Hematopoietic multipotent progenitor cell treated with erythropoietin and hydrocortisone succinate and interleukin-3 and kit ligand, for 17 days (in vitro differentiated cells): ENCODE data around the gene PSMD11.
"Not testable (repeated sequence)": the region's sequence is repeated elsewhere in the genome, so short reads cannot be mapped to it uniquely, and the experiment has no call there.

ENCODE experiments used
- DNase-seq: peaks from one replicate; pipeline ENCODE4 v3.0.0-alpha.2; 2015; ENCODE audit warnings: low spot score

Gene PSMD11

DNA sequence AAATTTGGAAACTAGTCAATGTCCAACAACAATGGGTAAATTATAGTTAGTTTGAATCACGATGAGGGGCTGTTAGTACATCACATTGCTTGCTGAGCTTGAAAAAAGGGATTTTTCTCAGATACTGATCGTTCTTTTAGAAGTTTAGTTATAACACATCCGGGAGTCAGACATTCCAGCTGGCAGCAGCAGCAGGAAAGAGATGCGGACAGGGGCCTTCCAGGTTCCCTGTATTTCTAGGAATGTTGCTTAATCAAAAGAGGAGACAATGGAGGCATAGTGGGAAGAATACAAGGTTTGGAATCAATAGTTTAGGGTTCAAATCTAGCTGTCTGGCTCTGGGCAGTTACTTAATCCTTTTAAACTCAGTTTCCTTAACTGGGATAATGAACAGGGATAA is 70.3 kb downstream of the PSMD11 start:
- no peak for DNase-seq

DNA sequence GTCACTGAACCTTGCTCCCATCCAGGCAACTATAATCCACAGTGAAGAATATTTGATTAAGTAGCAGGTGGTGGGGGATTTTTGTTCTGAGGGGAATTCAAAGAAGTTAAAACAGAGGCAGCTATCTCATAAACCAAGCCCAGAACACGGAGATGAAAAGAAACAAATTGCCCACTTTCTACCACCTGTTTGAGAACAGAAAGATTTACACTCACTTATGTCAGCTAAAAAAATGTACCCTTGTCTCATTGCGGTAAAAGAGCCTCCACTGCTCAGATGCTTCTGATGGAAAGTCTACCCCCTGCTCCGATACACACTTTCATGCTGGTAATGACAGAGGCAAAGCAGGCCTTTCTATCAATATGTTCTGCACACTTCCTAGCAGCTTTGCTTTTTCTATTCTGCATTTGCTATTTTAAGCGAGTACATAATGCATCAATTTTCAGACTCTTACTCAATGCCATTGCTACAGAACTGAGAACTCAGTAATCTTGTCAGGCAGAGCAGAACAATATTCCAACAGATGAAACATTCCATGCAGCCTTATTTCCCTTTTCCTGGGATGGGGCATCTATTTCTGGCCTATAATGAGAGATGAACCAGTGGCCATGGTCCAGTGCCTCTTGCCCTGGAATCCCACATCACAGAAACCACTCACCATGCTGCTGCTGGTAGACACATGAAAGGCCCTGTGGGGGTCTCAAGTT is 71.5 kb downstream of the PSMD11 start:
- no peak for DNase-seq

DNA sequence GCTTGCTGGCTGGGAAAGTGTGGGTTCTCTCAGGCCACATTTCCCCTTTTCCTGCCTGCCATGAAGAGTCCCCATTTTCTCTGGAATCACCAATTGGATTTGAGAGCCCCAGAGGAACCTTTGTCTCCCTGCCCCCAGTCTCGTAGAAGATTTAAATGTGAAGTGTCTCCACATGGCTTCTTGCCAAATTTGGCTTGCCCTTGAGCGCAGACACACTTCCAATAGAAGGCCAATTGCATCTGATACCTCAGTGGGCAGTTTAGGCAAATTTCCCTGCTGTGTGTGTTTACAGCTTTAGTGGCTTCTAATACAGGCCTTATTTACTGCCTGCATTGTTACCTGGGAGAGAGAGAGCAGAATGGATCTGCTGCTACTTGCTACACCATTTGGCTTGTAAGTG is 72.1 kb downstream of the PSMD11 start:
- no peak for DNase-seq

DNA sequence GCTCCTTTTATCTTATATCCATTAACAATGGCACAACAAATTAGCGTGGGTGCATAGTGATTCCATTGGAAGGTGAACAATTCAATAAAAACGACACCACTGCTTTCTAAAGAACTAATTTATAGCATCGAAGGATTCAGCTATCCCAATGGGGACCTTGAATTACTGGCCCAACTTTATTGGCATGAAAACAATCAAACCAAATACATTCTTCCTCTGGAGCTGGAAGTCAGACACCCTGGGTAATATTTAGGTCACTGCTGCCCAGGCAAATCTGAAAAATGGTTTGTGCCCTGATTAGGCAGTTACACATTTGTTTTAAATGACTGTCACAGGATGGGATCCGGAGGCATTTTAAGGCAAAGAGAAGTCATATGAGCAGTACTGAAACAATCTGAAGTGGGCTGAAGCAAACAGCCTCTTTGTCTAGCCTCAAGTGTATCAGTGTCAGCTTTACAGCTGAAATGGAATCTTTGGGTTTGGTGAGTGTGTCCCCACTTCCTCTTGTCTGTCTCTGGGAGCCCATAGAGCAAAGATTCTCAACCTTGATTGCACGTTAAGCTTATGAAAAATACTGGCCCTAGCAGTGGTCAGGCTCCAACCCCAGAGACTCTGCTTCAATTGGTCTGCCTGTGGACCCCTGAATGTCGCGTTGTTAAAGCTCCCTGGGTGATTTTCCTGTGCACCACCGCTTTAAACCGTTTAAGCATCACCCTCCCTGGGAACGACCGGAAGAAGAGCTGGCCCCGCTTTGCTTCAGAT is 72.8 kb downstream of the PSMD11 start:
- no peak for DNase-seq

DNA sequence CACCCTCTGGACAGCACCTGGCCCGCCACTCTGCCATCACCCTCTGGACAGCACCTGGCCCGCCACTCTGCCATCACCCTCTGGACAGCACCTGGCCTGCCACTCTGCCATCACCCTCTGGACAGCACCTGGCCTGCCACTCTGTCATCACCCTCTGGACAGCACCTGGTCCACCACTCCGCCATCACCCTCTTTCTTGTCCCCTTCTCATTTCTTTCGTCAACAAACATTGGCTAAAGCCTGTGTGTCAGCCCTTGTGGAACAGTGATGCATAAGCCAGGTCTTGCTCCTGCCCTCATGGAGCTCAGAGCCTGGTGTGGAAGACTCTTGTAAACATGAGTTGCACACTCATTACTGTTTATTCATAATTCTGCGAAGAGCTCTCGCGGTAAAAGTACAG is 73.7 kb downstream of the PSMD11 start:
- no peak for DNase-seq

DNA sequence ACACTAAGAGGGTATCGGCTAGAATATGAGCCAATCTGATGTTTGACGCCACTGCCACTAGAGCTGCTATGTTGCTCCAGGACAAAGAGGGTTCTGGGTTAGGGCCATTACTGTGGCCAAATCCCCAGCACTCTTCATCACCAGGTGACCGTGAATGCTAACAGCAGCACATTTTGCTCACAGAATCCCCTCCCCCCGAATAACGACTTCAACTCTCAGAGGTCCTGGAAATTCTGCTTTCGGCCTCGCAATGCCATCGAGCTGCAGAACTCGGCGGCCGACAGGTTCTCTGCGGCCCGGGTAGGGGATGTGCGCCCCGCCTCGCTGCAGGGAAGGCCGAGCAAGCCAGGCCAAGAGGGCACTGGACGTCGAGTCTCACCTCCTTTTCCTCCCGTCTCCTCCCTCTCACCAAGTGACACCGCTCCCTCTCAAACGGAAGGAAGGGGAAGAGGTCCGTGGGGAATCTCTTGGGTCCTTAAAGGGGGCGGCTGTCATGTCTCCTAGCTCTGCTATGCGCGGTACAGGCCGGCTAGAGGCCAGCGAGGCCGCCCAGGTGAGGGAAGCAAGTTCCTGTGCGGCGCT is 74.4 kb downstream of the PSMD11 start:
- DNase-seq: no peak

- no peak for DNase-seq
These were observed 75.2 kb downstream of the PSMD11 start for GRCh38 chr17:32519228-32520103.

DNA sequence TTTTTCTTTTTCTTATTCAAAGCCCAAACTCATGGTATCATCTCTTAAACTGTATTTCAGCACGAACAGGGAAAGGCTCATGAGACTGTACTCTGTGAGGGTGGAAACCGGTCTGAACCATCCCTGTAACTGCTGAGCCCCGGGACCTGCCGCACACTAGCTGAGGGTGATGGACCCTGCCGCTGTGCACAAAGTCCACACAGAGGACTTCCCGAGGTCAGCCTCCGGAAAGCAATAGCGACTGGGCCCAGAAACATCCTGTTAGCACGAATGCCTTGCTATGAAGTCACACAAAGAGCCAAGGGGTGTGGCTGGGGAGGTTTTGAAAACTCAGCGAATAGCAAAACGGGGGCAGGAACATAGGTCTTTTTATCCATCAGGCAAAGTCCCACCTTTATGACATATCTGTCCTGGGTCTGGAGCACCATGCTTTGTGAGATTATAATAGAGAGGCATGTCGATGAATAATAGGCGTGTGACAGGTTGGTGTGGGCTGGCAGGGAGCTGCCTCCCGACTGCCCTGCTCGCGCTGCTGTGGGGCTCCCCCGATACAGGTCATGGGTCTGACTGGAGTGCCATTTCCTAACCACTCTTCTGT is 75.9 kb downstream of the PSMD11 start:
- DNase-seq: no peak

DNA sequence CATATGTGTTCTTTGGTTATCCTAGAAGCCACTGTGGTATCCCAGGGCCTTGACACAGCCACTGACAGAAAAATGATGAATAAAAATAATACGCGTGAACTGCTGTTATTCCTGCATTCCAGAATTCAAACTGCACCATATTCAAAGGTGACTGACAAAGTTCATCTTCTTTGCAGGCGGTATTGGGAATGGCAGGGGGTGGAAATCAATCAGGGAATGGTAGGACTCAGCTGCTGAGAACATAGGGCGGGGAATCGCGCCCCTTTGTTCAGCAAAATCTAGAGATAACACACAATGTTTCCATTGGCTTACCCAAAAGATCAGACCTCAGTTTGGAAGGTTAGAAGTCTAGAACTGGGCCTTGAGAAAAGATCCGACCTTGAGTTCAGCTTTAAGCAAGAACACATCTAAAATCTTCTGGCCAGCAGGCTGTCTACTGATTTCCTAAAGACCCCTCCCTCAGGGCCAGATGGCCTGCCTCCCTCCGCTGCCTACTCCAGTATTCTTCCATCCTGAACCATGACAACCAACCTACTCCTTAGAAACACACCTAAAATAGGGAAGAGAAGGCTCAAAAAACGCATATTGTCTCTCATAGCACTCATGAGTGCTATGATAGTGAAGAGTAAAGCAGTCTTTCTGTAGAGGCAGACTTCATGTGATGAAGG is 76.6 kb downstream of the PSMD11 start:
- no peak for DNase-seq

DNA sequence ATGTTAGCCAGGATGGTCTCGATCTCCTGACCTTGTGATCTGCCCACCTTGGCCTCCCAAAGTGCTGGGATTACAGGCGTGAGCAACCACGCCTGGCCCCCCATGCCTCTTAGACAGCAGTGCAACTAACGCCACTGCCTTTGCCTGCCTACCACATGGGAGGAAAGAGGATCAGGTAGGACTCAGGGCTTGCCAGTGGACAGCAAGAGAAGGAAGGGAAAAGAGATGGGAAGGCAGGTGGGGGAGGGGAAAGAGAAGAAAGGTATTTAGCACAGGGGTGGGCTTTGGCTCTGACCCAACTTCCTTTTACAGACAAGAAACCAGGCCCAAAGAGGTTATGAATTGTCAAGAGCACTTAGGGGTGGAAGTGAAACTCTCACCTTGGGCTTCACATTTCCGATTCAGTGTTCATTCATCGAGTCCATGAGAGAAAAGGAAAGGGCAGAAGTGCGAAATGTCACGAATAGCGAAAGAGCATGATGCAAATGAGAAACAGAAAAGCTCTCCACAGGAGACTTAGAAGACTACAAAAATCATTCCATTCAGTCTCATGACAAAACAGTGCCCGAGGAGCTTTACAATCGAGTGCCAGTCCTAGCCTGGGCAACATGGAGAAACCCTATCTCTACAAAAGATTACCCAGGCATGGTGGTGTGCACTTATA is 78.8 kb downstream of the PSMD11 start:
- no peak for DNase-seq

DNA sequence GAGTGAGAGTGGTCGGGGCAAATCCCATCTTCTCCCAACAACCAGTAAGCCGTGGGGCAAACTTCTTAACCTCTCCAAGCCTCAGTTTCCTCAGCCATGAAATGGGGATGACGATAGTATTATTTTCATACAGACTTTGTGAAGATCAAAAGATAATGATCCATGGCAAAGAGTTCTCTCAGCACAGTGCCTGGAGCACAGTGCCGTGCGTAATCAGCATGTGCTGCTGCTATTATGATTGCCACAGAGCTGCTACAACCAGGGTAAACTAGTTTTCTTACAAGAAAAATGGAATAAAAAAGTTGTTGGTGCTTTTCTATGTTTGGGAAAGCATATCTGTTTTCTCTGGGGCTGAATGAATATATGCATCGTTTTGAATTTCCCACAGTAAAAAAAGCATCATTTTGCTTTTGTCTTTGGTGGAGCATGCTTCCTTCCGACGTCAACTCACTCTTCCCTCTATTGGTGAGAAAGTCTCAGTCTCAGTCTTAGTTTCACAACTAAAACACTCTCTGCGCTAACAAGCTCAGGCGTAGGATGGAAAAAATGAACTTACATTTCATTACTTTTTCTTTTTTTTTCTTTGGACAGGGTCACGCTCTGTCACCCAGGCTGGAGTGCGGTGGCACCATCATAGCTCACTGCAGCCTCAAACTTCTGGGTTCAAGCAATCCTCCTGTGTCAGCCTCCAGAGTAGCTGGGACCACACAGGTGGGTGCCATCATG is 79.7 kb downstream of the PSMD11 start:
- DNase-seq: no peak

DNA sequence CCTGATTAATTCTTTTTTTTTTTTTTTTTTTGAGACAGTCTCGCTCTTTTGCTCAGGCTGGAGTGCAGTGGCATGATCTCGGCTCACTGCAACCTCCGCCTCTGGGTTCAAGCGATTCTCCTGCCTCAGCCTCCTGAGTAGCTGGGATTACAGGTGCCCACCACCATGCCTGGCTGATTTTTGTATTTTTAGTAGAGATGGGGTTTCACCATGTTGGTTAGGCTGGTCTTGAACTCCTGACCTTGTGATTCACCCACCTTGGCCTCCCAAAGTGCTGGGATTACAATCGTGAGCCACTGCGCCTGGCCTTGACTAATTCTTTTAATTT is 80.2 kb downstream of the PSMD11 start:
- not testable (repeated sequence) for DNase-seq

- no peak for DNase-seq
These were observed 80.8 kb downstream of the PSMD11 start for GRCh38 chr17:32525122-32525521.

DNA sequence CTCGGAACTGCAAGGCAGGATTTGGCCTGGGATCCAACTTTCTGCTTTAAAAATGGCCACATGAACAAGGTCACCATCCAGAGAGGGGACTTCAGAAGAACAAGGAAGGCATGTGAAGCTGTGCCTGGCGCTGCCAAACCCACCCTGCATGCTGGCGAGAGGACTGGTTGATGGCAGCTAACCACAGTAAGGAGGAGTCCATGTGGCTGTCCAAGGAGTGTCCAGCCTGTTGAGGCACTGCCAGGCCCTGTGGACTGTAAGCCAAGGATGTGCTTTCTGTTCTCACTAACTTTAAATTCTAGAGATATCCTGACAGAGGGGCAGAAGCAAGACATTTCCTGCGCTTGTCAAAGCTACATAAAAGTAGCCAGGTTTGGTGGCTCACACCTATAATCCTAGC is 82.8 kb downstream of the PSMD11 start:
- DNase-seq: no peak

GRCh38 chr17:32528825-32529224 is 84.5 kb downstream of the PSMD11 start:
- no peak for DNase-seq

GRCh38 chr17:32529604-32530003 is 85.3 kb downstream of the PSMD11 start:
- no peak for DNase-seq
